Measurements from ENCODE around the gene CHST9.
A peak's percentile ranks its signal among the peaks of the same experiment; 100 is the strongest.

Gene CHST9

DNA sequence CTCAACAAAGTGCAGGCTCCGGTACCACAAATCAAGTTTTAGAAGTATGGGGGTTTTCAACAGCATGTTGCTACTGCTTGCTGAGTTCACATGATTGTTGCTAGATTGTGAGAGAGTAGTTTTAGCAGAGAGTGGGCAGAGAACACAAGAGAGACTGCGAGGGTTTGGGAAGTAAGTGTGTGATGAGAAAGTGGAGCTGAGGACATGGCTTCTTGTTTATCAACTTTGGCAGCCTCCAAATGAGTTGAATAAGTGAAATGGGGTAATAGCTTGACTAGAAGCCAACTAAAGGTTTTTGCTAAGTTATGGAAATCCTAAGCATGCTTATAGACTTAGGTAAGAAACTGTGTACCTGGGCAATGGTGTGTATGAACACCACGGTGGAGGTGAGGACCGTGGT is 135.1 kb downstream of the CHST9 start:
- Histone ChIP-seq H3K9ac (ENCODE audit: low read depth, low read length) (no peak overlapping the region), H3K9me3 (ENCODE audit: control insufficient read depth, insufficient read depth, low read length) (no peaks in the 10 kb centered on the region), H3K36me3 (ENCODE audit: control insufficient read depth, insufficient read depth, low read length) (no peaks in the 10 kb centered on the region), H3K4me3 (ENCODE audit: low read depth, low read length) (no peak overlapping the region), H3K27me3 (ENCODE audit: control insufficient read depth, insufficient read depth, low read length) (no peaks in the 10 kb centered on the region), H3K27ac (ENCODE audit: low read depth, low read length) (no peak overlapping the region), H3K4me1 (ENCODE audit: control insufficient read depth, insufficient read depth, low read length) (no peaks in the 10 kb centered on the region)

DNA sequence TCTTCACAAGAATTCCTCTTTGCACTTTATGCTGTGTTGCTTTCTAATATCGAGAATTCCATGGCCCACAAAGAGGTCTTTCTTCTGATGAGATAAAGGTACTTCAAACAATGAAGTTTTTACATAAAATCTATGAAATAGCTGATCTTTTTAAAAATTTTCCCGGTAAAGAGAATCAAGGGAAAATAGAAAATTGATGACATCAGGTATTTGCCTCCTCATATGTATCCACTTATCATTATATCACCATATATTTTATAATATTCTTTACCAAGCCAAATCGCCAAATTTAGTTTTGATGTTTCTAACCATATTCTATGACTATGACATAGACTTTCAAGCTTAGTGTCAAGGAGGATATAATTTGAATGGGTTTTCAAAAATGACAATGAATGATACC is 139.8 kb downstream of the CHST9 start:
- H3K27me3 ChIP-seq (ENCODE audit: control insufficient read depth, insufficient read depth, low read length), result no peaks in the 10 kb centered on the region
- no peak overlapping the region for H3K9ac ChIP-seq (ENCODE audit: low read depth, low read length)
- H3K4me3 ChIP-seq (ENCODE audit: low read depth, low read length), result no peak overlapping the region
- H3K9me3 ChIP-seq (ENCODE audit: control insufficient read depth, insufficient read depth, low read length), result no peaks in the 10 kb centered on the region
- no peaks in the 10 kb centered on the region for H3K4me1 ChIP-seq (ENCODE audit: control insufficient read depth, insufficient read depth, low read length)
- H3K27ac ChIP-seq (ENCODE audit: low read depth, low read length), result no peak overlapping the region
- no peaks in the 10 kb centered on the region for H3K36me3 ChIP-seq (ENCODE audit: control insufficient read depth, insufficient read depth, low read length)

DNA sequence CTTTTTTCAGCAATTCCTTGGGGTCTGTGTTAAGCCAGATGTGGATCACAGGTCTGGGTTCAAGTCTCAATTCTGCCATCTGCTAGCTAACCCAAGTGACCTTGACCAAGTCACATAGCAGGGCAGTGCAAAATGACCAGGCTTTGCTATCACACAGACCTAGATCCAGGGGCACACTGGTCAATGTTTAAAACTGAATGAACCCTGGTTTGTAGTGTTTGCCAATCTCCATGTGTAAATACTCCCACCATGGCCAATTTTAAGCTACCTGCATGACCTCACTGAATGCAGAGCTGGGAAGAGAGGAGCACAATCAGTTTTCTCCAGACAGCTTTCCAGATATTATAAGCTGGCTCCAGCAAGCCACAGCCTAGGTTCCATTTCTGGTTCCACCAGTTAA is 142.9 kb downstream of the CHST9 start:
- no peaks in the 10 kb centered on the region for H3K4me1 ChIP-seq (ENCODE audit: control insufficient read depth, insufficient read depth, low read length)
- H3K9me3 ChIP-seq (ENCODE audit: control insufficient read depth, insufficient read depth, low read length), result no peaks in the 10 kb centered on the region
- no peak overlapping the region for H3K4me3 ChIP-seq (ENCODE audit: low read depth, low read length)
- H3K27me3 ChIP-seq (ENCODE audit: control insufficient read depth, insufficient read depth, low read length), result no peaks in the 10 kb centered on the region
- no peak overlapping the region for H3K27ac ChIP-seq (ENCODE audit: low read depth, low read length)
- H3K36me3 ChIP-seq (ENCODE audit: control insufficient read depth, insufficient read depth, low read length), result no peaks in the 10 kb centered on the region
- no peak overlapping the region for H3K9ac ChIP-seq (ENCODE audit: low read depth, low read length)

DNA sequence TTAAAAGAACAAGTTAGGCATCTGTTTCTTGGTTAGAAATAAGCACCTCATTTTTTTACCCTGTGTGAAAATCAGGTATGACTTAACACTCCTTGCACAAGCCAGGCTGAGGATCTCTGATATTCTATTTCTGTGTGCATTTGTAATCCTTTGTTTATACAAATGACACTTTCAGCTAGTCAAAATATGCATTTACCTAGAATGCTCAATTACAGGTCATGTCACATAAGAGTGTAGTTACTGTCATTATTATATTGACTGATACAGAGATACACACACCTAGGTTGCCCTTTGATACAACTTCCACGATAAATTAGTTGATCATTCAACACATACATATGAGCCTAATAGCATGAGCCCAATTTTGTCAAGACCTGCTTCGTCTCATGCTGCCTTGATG is 144.3 kb downstream of the CHST9 start:
- Histone ChIP-seq H3K4me3 (ENCODE audit: low read depth, low read length) (no peak overlapping the region), H3K9ac (ENCODE audit: low read depth, low read length) (no peak overlapping the region), H3K4me1 (ENCODE audit: control insufficient read depth, insufficient read depth, low read length) (no peaks in the 10 kb centered on the region), H3K27ac (ENCODE audit: low read depth, low read length) (no peak overlapping the region), H3K9me3 (ENCODE audit: control insufficient read depth, insufficient read depth, low read length) (no peaks in the 10 kb centered on the region), H3K36me3 (ENCODE audit: control insufficient read depth, insufficient read depth, low read length) (no peaks in the 10 kb centered on the region), H3K27me3 (ENCODE audit: control insufficient read depth, insufficient read depth, low read length) (no peaks in the 10 kb centered on the region)

DNA sequence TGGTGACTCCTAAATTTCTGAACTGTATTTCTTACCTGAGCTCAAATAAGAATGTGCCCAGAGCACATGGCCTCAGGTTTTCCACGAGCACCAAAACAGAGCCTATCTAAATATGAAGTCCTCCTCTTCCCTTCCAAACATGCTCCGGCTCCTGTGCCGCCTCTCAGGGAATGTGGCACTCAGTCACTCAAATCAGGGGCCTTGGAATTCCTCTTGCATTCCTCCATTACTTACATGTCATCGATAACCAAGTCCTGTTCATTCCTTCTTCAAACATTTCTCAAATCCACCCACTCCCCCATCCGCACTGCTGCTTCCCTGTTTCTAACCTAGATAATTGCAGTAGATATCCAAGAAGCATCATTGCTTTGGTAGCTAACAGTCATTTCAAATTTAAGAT is 151.4 kb downstream of the CHST9 start:
- Histone ChIP-seq H3K9ac (ENCODE audit: low read depth, low read length) (no peak overlapping the region), H3K4me1 (ENCODE audit: control insufficient read depth, insufficient read depth, low read length) (no peaks in the 10 kb centered on the region), H3K27ac (ENCODE audit: low read depth, low read length) (no peak overlapping the region), H3K27me3 (ENCODE audit: control insufficient read depth, insufficient read depth, low read length) (no peaks in the 10 kb centered on the region), H3K9me3 (ENCODE audit: control insufficient read depth, insufficient read depth, low read length) (no peaks in the 10 kb centered on the region), H3K4me3 (ENCODE audit: low read depth, low read length) (no peak overlapping the region), H3K36me3 (ENCODE audit: control insufficient read depth, insufficient read depth, low read length) (no peaks in the 10 kb centered on the region)

DNA sequence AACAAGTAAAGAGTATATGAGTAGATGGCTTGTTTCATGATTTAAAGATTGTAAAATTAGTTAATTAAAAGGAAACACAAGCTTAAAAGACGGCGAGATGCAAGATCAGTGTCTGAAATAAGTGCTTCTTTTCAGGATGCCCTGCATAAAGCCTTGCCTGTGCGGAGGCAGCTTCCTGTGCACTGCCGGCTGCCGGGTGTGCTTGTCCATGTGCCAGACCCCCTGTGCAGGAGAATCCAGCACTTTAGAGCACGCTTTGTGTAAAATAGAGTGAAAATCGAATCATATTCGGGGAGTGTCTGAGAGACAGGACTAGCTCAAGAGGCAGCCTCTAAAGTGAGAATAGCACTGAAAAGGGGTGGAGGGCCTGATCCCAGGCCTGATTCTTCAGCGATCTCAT is 154.7 kb downstream of the CHST9 start:
- Histone ChIP-seq H3K4me1 (ENCODE audit: control insufficient read depth, insufficient read depth, low read length) (no peaks in the 10 kb centered on the region), H3K9me3 (ENCODE audit: control insufficient read depth, insufficient read depth, low read length) (no peaks in the 10 kb centered on the region), H3K36me3 (ENCODE audit: control insufficient read depth, insufficient read depth, low read length) (no peaks in the 10 kb centered on the region), H3K27ac (ENCODE audit: low read depth, low read length) (no peak overlapping the region), H3K27me3 (ENCODE audit: control insufficient read depth, insufficient read depth, low read length) (no peaks in the 10 kb centered on the region), H3K9ac (ENCODE audit: low read depth, low read length) (no peak overlapping the region), H3K4me3 (ENCODE audit: low read depth, low read length) (no peak overlapping the region)

DNA sequence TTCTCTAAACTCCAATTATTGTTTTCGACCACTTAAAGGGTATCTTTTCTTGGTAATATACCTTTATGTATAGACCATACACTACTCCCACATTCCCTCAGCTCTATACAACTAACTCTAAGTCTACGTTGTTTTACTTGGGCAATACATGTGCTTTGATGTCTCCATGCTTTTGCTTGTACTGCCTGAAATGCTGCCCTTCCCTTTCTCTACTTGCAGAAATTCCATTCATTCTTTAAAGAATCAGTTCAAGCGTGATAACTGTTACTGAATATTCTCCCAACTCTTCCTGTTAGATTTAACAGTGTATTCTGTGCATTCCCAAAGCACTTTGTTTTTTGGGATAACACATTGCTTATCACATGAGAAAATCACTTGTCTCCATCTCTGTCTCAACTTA is 162.6 kb downstream of the CHST9 start:
- no peak overlapping the region for H3K9ac ChIP-seq (ENCODE audit: low read depth, low read length)

DNA sequence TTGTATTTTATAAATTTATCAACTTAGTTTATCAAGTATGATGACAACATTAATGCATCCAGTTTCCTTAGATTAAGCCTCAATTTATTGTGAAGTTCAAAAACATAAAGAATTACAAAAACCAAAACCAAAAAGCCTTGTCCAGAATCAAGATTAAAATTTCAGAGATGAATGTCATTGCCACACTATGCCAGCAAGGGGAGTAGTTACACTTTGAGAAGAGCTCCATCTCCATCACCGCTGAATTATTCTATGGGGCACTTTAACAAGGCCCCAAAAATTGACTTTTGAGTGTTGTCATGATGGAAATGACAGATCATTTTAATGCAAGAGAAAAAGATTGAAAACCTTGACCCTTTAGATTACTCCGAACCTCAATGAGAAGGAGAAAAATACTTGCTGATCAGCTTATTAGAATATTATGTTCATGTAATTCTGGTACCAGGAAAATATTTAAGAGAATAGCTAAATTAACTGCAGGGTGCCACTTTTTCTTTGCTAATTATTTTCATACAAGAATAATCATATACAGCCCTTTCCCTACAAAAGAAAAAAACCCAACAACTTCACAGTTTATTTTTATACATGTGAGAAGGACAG is 167.1 kb downstream of the CHST9 start:
- Histone ChIP-seq H3K27ac (ENCODE audit: low read depth, low read length) (no peak overlapping the region), H3K9me3 (ENCODE audit: control insufficient read depth, insufficient read depth, low read length) (no peaks in the 10 kb centered on the region), H3K9ac (ENCODE audit: low read depth, low read length) (no peak overlapping the region), H3K27me3 (ENCODE audit: control insufficient read depth, insufficient read depth, low read length) (no peaks in the 10 kb centered on the region), H3K4me3 (ENCODE audit: low read depth, low read length) (no peak overlapping the region), H3K36me3 (ENCODE audit: control insufficient read depth, insufficient read depth, low read length) (no peaks in the 10 kb centered on the region), H3K4me1 (ENCODE audit: control insufficient read depth, insufficient read depth, low read length) (no peaks in the 10 kb centered on the region)

More for the DNA sequence above, 162.6 kb downstream of the CHST9 start:
- Histone ChIP-seq H3K4me3 (ENCODE audit: low read depth, low read length) (no peak overlapping the region), H3K36me3 (ENCODE audit: control insufficient read depth, insufficient read depth, low read length) (no peaks in the 10 kb centered on the region), H3K27ac (ENCODE audit: low read depth, low read length) (no peak overlapping the region), H3K9me3 (ENCODE audit: control insufficient read depth, insufficient read depth, low read length) (no peaks in the 10 kb centered on the region), H3K4me1 (ENCODE audit: control insufficient read depth, insufficient read depth, low read length) (no peaks in the 10 kb centered on the region), H3K27me3 (ENCODE audit: control insufficient read depth, insufficient read depth, low read length) (no peaks in the 10 kb centered on the region)

DNA sequence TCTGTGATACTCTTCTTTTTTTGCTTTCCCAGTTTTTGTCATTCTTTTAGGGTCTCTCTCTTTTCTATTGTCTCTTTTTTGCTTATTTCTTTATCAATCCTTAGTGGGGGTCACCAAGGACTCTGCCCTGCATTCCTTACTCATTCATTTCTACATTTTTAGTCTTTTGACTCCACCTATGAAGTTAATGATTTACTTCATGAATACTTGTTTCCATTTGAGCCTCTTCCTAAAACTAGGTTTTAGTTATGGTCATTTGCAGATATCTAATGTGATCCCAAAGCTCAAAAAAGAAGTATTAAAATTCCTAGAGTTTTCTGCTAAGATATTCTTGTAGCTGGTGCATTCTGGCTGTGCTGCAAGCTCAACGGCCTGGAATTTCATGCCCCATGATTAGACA is 170.3 kb downstream of the CHST9 start:
- Histone ChIP-seq H3K4me3 (ENCODE audit: low read depth, low read length) (no peak overlapping the region), H3K27ac (ENCODE audit: low read depth, low read length) (no peak overlapping the region), H3K27me3 (ENCODE audit: control insufficient read depth, insufficient read depth, low read length) (no peaks in the 10 kb centered on the region), H3K9me3 (ENCODE audit: control insufficient read depth, insufficient read depth, low read length) (no peaks in the 10 kb centered on the region), H3K36me3 (ENCODE audit: control insufficient read depth, insufficient read depth, low read length) (no peaks in the 10 kb centered on the region), H3K4me1 (ENCODE audit: control insufficient read depth, insufficient read depth, low read length) (no peaks in the 10 kb centered on the region), H3K9ac (ENCODE audit: low read depth, low read length) (no peak overlapping the region)

DNA sequence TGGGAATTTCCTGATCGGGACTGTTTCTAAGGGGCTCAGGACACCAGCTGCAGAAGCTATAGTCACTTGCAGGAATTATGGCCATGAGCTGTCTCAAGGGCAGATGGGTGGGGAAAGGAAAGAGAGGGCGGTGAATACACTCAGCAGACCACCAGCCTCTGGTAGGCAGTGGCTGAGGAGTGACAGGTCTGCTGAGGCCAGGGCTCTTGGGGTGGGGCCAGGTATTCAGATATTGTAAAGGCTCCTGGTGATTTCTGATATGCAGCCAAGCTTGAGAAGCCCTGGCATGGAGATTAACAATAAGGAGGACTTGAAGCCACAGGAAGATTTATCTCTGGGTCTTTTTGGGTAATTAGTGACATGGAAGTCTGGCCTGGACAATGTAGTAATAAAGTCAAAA is 174.3 kb downstream of the CHST9 start:
- Histone ChIP-seq H3K27me3 (ENCODE audit: control insufficient read depth, insufficient read depth, low read length) (no peaks in the 10 kb centered on the region), H3K36me3 (ENCODE audit: control insufficient read depth, insufficient read depth, low read length) (no peaks in the 10 kb centered on the region), H3K9ac (ENCODE audit: low read depth, low read length) (no peak overlapping the region), H3K27ac (ENCODE audit: low read depth, low read length) (no peak overlapping the region), H3K4me1 (ENCODE audit: control insufficient read depth, insufficient read depth, low read length) (peaks cover 10% of the 10 kb centered on the region), H3K4me3 (ENCODE audit: low read depth, low read length) (no peak overlapping the region), H3K9me3 (ENCODE audit: control insufficient read depth, insufficient read depth, low read length) (no peaks in the 10 kb centered on the region)

DNA sequence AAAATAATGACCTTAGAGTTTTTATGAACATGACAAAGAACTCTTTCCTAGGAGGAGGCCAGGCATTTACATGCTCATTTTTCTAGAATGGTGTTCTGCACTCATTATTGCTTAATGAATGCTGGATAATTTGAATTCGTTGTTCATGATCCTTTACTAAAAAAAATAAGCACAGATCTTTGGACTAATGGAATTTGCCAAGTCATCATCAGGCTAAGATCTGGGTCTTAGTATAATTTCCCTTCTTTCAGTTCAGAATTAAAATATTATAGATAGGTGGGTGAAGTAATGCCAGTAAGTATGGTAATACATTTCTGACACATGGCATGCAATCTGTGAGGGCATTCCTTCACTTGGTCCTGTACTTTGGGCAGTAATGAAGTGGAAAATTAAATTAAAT is 175.8 kb downstream of the CHST9 start:
- Histone ChIP-seq H3K36me3 (ENCODE audit: control insufficient read depth, insufficient read depth, low read length) (no peaks in the 10 kb centered on the region), H3K9ac (ENCODE audit: low read depth, low read length) (0 out of 2 replicates have a peak overlapping the region, but pooled peaks have one; percentile 8), H3K9me3 (ENCODE audit: control insufficient read depth, insufficient read depth, low read length) (no peaks in the 10 kb centered on the region), H3K27me3 (ENCODE audit: control insufficient read depth, insufficient read depth, low read length) (no peaks in the 10 kb centered on the region), H3K4me3 (ENCODE audit: low read depth, low read length) (no peak overlapping the region; the same call in 1 of the 2 replicates), H3K27ac (ENCODE audit: low read depth, low read length) (no peak overlapping the region), H3K4me1 (ENCODE audit: control insufficient read depth, insufficient read depth, low read length) (peaks cover 10% of the 10 kb centered on the region)

DNA sequence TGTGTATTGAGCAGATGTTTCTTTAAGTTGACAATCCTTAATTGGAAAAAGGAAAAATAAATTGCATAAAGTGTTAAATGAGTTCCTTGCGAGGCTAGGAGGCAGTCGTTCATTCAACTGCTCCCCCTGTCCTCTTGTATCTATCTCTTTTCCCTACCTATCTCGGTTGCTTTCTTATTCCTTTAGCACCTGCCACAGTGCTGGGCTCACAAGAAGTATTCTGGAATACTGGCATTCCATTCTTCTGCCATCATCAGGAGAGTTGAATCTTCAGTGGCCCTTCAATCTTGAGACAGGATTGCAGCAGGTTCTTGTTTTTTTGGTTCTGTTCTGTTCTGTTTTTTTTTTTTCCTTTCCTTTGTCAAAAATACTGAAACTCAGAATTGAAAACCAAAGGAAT is 176.5 kb downstream of the CHST9 start:
- Histone ChIP-seq H3K4me1 (ENCODE audit: control insufficient read depth, insufficient read depth, low read length) (peaks cover 10% of the 10 kb centered on the region), H3K9me3 (ENCODE audit: control insufficient read depth, insufficient read depth, low read length) (no peaks in the 10 kb centered on the region), H3K9ac (ENCODE audit: low read depth, low read length) (0 out of 2 replicates have a peak overlapping the region, but pooled peaks have one; percentile 8), H3K27me3 (ENCODE audit: control insufficient read depth, insufficient read depth, low read length) (no peaks in the 10 kb centered on the region), H3K4me3 (ENCODE audit: low read depth, low read length) (no peak overlapping the region; the same call in 1 of the 2 replicates), H3K27ac (ENCODE audit: low read depth, low read length) (no peak overlapping the region), H3K36me3 (ENCODE audit: control insufficient read depth, insufficient read depth, low read length) (no peaks in the 10 kb centered on the region)

All from HUES48 (cell line).